Adrenal gland (tissue), 12 donors: ENCODE measurements around the gene CTSZ. TPM values are rescaled to one million over a fixed set of nuclear protein-coding genes. Genes with fewer than 3 reads are reported as not detected.
"Not testable (repeated sequence)": the region's sequence is repeated elsewhere in the genome, so short reads cannot be mapped to it uniquely, and the experiment has no call there.

Experiments
- DNase-seq, 7 donors: peaks; one replicate each; pipeline ENCODE4 v3.0.0-alpha.2; 2019 to 2020
- H3K27ac ChIP-seq, 5 donors: fragments of 200-600 bp; sonication (generic) in 4 of 5; 1 replicate in 3 of 5; 2 replicates in 2 of 5; pipeline versions ENCODE4 v1.5.1 to v1.8.0; 2016 to 2020; ENCODE audit warnings: mild to moderate bottlenecking in 1 of 5
- H3K27me3 ChIP-seq: fragments of 200-600 bp; 2 replicates; pipeline ENCODE4 v1.8.0; 2021
- H3K36me3 ChIP-seq, 2 donors: fragments of 200-600 bp; replicated peaks in 1 of 2; 1 replicate in 1 of 2; 2 replicates in 1 of 2; pipeline versions ENCODE4 v1.5.1 to v1.8.0; 2018 to 2022
- H3K4me1 ChIP-seq, 2 donors: fragments of 200-600 bp; replicated peaks in 1 of 2; 1 replicate in 1 of 2; 2 replicates in 1 of 2; pipeline versions ENCODE4 v1.5.1 to v1.8.0; 2018 to 2021
- H3K4me3 ChIP-seq, 4 donors: fragments of 200-600 bp; sonication (generic) in 3 of 4; one replicate each; pipeline ENCODE4 v1.5.1; 2016 to 2018
- H3K9me3 ChIP-seq, 3 donors: fragments of 200-600 bp; sonication (generic) in 1 of 3; replicated peaks in 1 of 3; 1 replicate in 2 of 3; 2 replicates in 1 of 3; pipeline versions ENCODE4 v1.5.1 to v1.8.0; 2016 to 2021
- CTCF ChIP-seq, 6 experiments: fragments of 450-650 bp in 4 of 6; fragments of 200-600 bp in 2 of 6; sonication (generic) in 1 of 6; IDR thresholded peaks; 1 replicate in 5 of 6; 2 replicates in 1 of 6; pipeline versions ENCODE4 v1.5.1 to v1.8.0; 2016 to 2021; ENCODE audit warnings: antibody characterized with exemption in 6 of 6, mild to moderate bottlenecking in 2 of 6, moderate library complexity in 1 of 6
- POLR2A ChIP-seq, 2 donors: fragments of 450-650 bp; IDR thresholded peaks; one replicate each; pipeline ENCODE4 v1.6.1; 2017; ENCODE audit warnings: antibody characterized with exemption in 2 of 2, mild to moderate bottlenecking in 2 of 2, moderate library complexity in 1 of 2
- WGBS, 4 donors: extraction: QIAGEN DNeasy Blood & Tissue Kit in 2 of 4; methylation state at CpG; one replicate each; pipeline versions ENCODE4 v1.1.5 to v1.1.7; 2013 to 2017; 5-methylcytosine and 5-hydroxymethylcytosine counted together
- intact Hi-C, 2 donors: fragments of 100-400 bp; cut with DNase I; formaldehyde crosslinking; loops; one replicate each; pipeline versions ENCODE4 v1.14.1 to v1.15.0; 2022 to 2023
- polyA plus RNA-seq, 3 donors: library from polyadenylated mRNA; stranded (reverse); fragments of 200-250 nt in 2 of 3; fragments of 350-450 nt in 1 of 3; fragmentation: Illumina TruSeq in 1 of 3; extraction: RNeasy Lipid Tissue Mini Kit (QIAGEN cat#74804) in 1 of 3; gene quantifications; one replicate each; pipeline ENCODE4 v1.2.3, GENCODE V29; 2013 to 2014
- total RNA-seq, 9 donors: library from RNA; depleted of rRNA in 4 of 9; stranded (reverse); fragments of >200 nt in 4 of 9; fragments of 120-200 nt in 1 of 9; fragmentation: NEBNext Ultra II Directional in 1 of 9; extraction: Animal tissue kit (Norgen Biotek cat#: 25700) in 1 of 9; gene quantifications; one replicate each; pipeline versions ENCODE4 v1.1.0 to v1.2.4, GENCODE V29; 2013 to 2023
- donor health status: healthy with polysubstance abuse.
- donor health status: Bipolar disorder and iron deficiency.
- donor health status: DM: yes; HTN: yes; CAD: no.
- donor health status: DM: no; HTN: no; CAD: no.
- donor health status: DM: no; HTN: no; CAD: no.
- donor health status: DM: yes; HTN: yes; CAD: no.

The CTSZ gene
- total and polyA plus RNA-seq, 12 donors = 36.4 to 266 (median 155) TPM

GRCh38 chr20:58986286-58986967, 20.6 kb downstream of the CTSZ start:
- H3K4me1 ChIP-seq = peaks cover 4 to 21% of the 10 kb centered on the region in 2 donors
- WGBS, 4 donors = 80 to 84% (median 81%) methylated on average over 9 of the region's 9 CpGs
- no peak overlapping the region for H3K4me3 ChIP-seq
- DNase-seq = peak in 3 of 7 donors; percentile 4 to 28 (median 9)
- no peaks in the 10 kb centered on the region for H3K9me3 ChIP-seq
- no peaks in the 10 kb centered on the region for H3K27me3 ChIP-seq
- H3K36me3 ChIP-seq = peaks cover 0 to 55% of the 10 kb centered on the region in 2 donors
- TF ChIP-seq POLR2A (IDR thresholded peaks at IDR 0.05) (no peak), CTCF (IDR thresholded peaks at IDR 0.05) (no peak)
- peak overlapping the region in 1 of 5 donors; percentile 54 for H3K27ac ChIP-seq
- intact Hi-C loops = loop anchor here (10.0 kb wide), 2 partner anchors 48 to 112 kb away; partner anchors contain the start of gene ATP5F1E (in 1 of the 2)

- 79 to 95% (median 87%) methylated on average over 5 of the region's 5 CpGs for WGBS, 4 donors
- Histone ChIP-seq H3K4me3 (no peak overlapping the region), H3K27ac (no peak overlapping the region), H3K27me3 (no peaks in the 10 kb centered on the region), H3K4me1 (peaks cover 4 to 21% of the 10 kb centered on the region in 2 donors), H3K9me3 (no peaks in the 10 kb centered on the region), H3K36me3 (peaks cover 0 to 47% of the 10 kb centered on the region in 2 donors)
- peak in 3 of 7 donors; percentile 6 to 17 (median 16) for DNase-seq
- no peak for TF ChIP-seq CTCF (IDR thresholded peaks at IDR 0.05)
- no peak for TF ChIP-seq POLR2A (IDR thresholded peaks at IDR 0.05)
- intact Hi-C loops = loop anchor here (10.0 kb wide), 2 partner anchors 49 to 111 kb away; partner anchors contain the start of gene ATP5F1E (in 1 of the 2)
Observed at GRCh38 chr20:58985656-58986055, 21.4 kb downstream of the CTSZ start.

GRCh38 chr20:58984691-58985090, 22.4 kb downstream of the CTSZ start:
- intact Hi-C loops = loop anchor here (5.0 to 10.0 kb wide), 3 partner anchors 50 to 110 kb away; partner anchors contain the start of gene ATP5F1E (in 1 of the 2)
- no peaks in the 10 kb centered on the region for H3K9me3 ChIP-seq
- WGBS, 4 donors = 86 to 92% (median 88%) methylated on average over 6 of the region's 6 CpGs
- H3K4me1 ChIP-seq = peaks cover 4 to 21% of the 10 kb centered on the region in 2 donors
- H3K27ac ChIP-seq = no peak overlapping the region
- H3K4me3 ChIP-seq = no peak overlapping the region
- H3K36me3 ChIP-seq = peaks cover 0 to 38% of the 10 kb centered on the region in 2 donors
- peak in 3 of 7 donors; percentile 11 to 43 (median 13) for DNase-seq
- H3K27me3 ChIP-seq = no peaks in the 10 kb centered on the region
- no peak for TF ChIP-seq CTCF (IDR thresholded peaks at IDR 0.05)
- no peak for TF ChIP-seq POLR2A (IDR thresholded peaks at IDR 0.05)

GRCh38 chr20:58983115-58983468, 24.0 kb downstream of the CTSZ start:
- H3K27ac ChIP-seq, H3K9me3 ChIP-seq, H3K27me3 ChIP-seq, H3K4me3 ChIP-seq: not testable (repeated sequence)
- Histone ChIP-seq H3K4me1 (peaks cover 4 to 21% of the 10 kb centered on the region in 2 donors), H3K36me3 (peaks cover 0 to 22% of the 10 kb centered on the region in 2 donors)
- DNase-seq = peak in 2 of 7 donors; percentile 11 to 35
- intact Hi-C loops = loop anchor here (5.0 to 10.0 kb wide), 3 partner anchors 52 to 108 kb away; partner anchors contain the start of gene ATP5F1E (in 1 of the 2)
- WGBS, 4 donors = 91 to 97% (median 96%) methylated on average over 11 to 12 of the region's 12 CpGs
